GM10248 (cell line): Measurements from ENCODE around the gene SLC7A7.
"Not testable (repeated sequence)": the region's sequence is repeated elsewhere in the genome, so short reads cannot be mapped to it uniquely, and the experiment has no call there.

Source experiments
- CTCF ChIA-PET: fragments of 300-600 bp; sonication (Branson Sonifier 250); formaldehyde crosslinking; extraction: SDS; loops from one replicate; lab custom pipeline; 2021; ENCODE audit warnings: antibody characterized with exemption; lab: Yijun Ruan, JAX
- POLR2A ChIA-PET: fragments of 350-650 bp; sonication (Branson Sonifier 250); formaldehyde crosslinking; extraction: SDS; loops from one replicate; lab custom pipeline; 2020; ENCODE audit warnings: antibody characterized with exemption; lab: Yijun Ruan, JAX
- DNase-seq: peaks from one replicate; pipeline ENCODE4 v3.0.0; 2012; ENCODE audit errors: extremely low spot score
- CTCF ChIP-seq: IDR thresholded peaks from 2 replicates; pipeline ENCODE4 v1.5.1; 2012; ENCODE audit warnings: mild to moderate bottlenecking, low read depth; ENCODE audit errors: extremely low read depth, missing control alignments, control extremely low read depth

The SLC7A7 gene

GRCh38 chr14:22747769-22748168 is 67.5 kb downstream of the SLC7A7 start:
- no peak for DNase-seq
- ChIA-PET POLR2A (no interaction called here), CTCF (interaction anchor here (0.9 to 2.4 kb wide), 2 partner anchors 106 to 142 kb away, joined by 3 to 7 read pairs; no protein-coding TSS in a partner anchor)
- TF ChIP-seq CTCF = no peak

GRCh38 chr14:22740020-22740419 is 75.2 kb downstream of the SLC7A7 start:
- ChIA-PET POLR2A (no interaction called here), CTCF (interaction anchor here (1.4 kb wide), 1 partner anchor 10 kb away, joined by 6 read pairs; no protein-coding TSS in a partner anchor)
- no peak for TF ChIP-seq CTCF
- DNase-seq = no peak

GRCh38 chr14:22739423-22739822 is 75.8 kb downstream of the SLC7A7 start:
- no peak for DNase-seq
- ChIA-PET POLR2A (no interaction called here), CTCF (interaction anchor here (1.4 kb wide), 1 partner anchor 10 kb away, joined by 6 read pairs; no protein-coding TSS in a partner anchor)
- TF ChIP-seq CTCF = no peak

- DNase-seq = peak; percentile 74
- ChIA-PET POLR2A (no interaction called here), CTCF (no interaction called here)
- TF ChIP-seq CTCF = no peak
Measured at GRCh38 chr14:22737052-22737451, 78.2 kb downstream of the SLC7A7 start.

GRCh38 chr14:22736384-22736783 is 78.9 kb downstream of the SLC7A7 start:
- DNase-seq, POLR2A ChIA-PET, CTCF ChIA-PET: not testable (repeated sequence)

- DNase-seq = no peak
- TF ChIP-seq CTCF = no peak
- ChIA-PET POLR2A (no interaction called here), CTCF (interaction anchor here (1.7 to 1.9 kb wide), 2 partner anchors 81 to 164 kb away, joined by 4 to 6 read pairs; no protein-coding TSS in a partner anchor)
Measured at GRCh38 chr14:22735096-22735495, 80.1 kb downstream of the SLC7A7 start.

GRCh38 chr14:22733829-22734228 is 81.4 kb downstream of the SLC7A7 start:
- POLR2A ChIA-PET = no interaction called here
- no peak for DNase-seq
- CTCF ChIA-PET = interaction anchor here (1.7 to 1.9 kb wide), 3 partner anchors 13 to 163 kb away, joined by 4 to 6 read pairs (median 4); no protein-coding TSS in a partner anchor
- no peak for TF ChIP-seq CTCF

- POLR2A ChIA-PET, DNase-seq: not testable (repeated sequence)
- CTCF ChIA-PET = interaction anchor here (0.9 kb wide), 3 partner anchors 17 to 141 kb away, joined by 3 read pairs; no protein-coding TSS in a partner anchor
Measured at GRCh38 chr14:22732062-22732461, 83.2 kb downstream of the SLC7A7 start.
